GM20000 (cell line): Measurements from ENCODE around the gene EN1.

ENCODE experiments used
- DNase-seq: peaks from one replicate; pipeline ENCODE4 v3.0.0; 2012; ENCODE audit warnings: low spot score
- CTCF ChIP-seq: IDR thresholded peaks from 2 replicates; pipeline ENCODE4 v1.5.1; 2012; ENCODE audit warnings: mild to moderate bottlenecking, control low read depth; ENCODE audit errors: extremely low read depth, missing control alignments

Gene EN1

DNA sequence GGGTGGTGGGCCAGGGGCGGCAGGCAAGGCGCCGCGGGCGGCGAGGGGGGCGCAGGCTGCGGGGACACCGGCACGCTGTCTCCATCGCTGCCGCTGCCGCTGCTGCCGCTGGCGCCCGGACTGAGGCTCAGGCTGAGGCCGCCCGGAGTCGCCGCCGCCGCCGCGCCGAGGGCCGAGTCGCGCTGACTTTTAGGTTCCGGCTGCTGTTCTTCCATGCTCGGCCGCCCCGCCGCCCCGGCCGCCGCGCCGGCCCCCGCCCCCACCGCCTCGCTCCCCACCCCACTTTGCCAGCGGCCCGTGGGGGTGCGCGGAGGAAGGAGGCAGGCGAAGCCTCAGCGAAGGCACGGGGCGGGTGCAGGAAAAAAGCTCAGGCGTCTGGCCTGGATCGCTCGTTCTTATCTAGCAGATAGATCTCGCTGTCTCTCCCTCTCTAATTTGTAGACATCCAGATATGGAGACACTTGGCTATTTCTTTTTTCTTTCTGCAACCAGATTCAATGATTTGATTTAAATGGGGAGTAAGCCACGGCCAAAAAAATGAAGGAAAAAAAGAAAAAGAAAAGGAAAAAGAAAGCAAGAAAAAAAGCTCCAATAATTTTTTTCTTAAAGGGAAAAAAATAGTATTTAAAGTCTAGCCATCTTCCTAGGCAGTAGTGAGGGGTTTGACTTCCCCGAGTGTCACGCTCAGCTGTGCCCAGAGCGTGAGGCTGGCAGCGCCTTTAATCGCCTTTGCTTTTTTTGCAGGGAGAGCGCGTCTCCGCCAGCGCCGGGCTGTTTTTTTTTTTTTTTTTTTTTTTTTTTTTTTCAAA is at the start of gene EN1:
Gene EN1, minus strand, starts transcription at position 696 of the 809 bp plus-strand sequence. Its CDS starts 481 bp downstream, at position 215.
- peak; percentile 33 for DNase-seq
- TF ChIP-seq CTCF = no peak

GRCh38 chr2:118893100-118893499 is 45.7 kb upstream of the EN1 start:
- TF ChIP-seq CTCF = no peak
- DNase-seq = no peak

DNA sequence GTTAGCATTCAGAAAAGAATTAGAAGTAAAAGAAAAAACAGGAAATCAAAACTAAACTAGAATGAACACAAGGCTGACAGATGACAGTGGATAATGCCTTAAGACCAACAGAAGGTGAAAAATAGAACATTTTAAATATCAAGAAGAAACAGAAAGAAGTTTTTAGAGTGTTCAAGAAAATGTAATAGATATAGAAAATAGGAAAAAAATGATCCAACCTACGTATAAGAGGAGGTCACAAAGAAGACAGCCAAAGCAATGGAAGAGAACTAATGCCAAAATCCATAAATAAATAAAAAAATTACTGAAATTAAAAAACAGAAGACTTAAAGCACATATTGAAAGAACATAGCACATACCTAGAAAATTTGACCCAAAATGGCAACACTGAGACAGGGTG is 42.5 kb upstream of the EN1 start:
- TF ChIP-seq CTCF = no peak
- no peak for DNase-seq

- no peak for TF ChIP-seq CTCF
- DNase-seq = no peak
Observed at GRCh38 chr2:118883792-118884191, 36.3 kb upstream of the EN1 start.

DNA sequence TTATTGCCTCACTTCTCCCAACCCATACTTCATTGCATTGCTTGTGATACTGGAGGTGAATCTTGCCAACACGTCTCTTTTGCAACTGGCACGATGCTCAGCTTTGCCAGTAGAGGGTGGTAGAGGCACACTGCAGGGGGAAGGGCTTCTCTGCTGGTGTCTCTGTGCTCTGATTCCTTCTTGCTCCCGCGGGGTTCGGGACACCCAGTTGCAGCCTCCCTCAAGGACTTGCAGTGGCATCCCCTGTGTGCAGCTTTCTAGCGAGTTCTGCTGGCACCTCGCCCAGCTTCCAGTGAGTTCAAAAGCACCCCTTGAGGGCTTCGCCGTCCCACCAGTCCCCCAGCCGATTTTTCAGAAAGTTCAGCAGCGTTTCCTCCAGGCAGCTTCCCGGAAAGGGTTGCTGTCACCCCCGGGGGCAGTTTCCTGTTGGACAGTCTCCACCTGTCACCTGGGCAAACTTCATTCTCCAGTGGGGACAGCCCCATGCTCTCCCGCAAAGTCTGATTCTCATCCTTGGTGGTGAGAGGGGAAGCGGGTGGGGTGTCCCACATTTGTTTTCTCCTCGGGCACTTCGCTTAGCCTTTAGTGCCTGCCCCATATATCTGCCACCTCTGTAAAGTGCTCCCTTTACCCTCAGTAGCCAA is 35.4 kb upstream of the EN1 start:
- TF ChIP-seq CTCF = peak; percentile 83
- peak; percentile 61 for DNase-seq

- TF ChIP-seq CTCF = peak; percentile 68
- DNase-seq = peak; percentile 67
Observed at GRCh38 chr2:118881490-118882129, 34.2 kb upstream of the EN1 start.

- no peak for DNase-seq
- TF ChIP-seq CTCF = no peak
Observed at GRCh38 chr2:118880501-118880900, 33.1 kb upstream of the EN1 start.
